A549 treated with Mapracorat at 1 μM for 4 hours (cell line): ENCODE results near the gene POR. TPM values are rescaled to one million over a fixed set of nuclear protein-coding genes. Genes with fewer than 3 reads are reported as not detected.

Source experiments
- total RNA-seq: library from RNA; stranded (reverse); fragments of 200-300 nt; extraction: Qiagen RNA extraction; gene quantifications from 5 replicates; pipeline ENCODE4 v1.2.3, GENCODE V29; 2022

Gene POR
- total RNA-seq: 112 to 177 TPM (median 175 TPM) in 5 replicates

DNA sequence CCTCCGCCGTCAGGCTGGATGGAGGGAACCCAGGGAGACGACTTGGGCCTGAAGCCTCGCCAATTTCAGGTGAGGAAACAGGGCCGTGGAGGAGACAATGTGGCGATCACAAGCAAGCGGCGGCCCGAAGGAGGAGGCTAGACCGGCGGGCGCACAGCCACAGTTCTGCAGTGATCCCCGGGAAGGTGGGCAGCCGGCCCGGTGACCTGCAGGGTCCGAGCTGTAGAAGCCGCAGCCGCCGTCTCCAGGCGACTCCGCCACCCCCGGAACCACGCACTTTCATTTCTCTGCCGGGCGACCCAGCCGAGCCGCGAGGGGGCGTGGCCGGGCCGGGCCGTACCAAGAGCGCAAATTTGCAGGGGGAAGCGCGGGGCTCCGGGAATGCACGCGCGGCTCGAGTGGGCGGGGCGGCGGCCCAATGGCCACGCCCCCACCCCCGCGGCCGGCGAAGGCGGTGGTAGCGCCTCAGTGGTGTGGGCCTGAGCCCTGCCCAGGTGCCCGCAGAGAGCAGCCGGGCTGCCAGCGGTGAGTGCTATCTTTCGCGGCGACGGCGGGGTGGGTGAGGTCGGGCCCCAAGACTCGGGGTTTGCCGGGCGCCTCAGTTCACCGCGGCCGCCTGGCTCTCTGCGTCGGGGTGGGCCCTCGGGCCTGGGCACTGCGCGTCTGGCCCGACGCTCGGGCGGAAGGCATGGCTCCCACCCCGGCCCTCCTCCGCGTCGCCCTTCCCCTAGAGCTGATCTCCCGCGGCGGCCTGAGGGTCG is at the start of gene POR:
POR (plus strand) TSS at position 501 of the 761 bp plus-strand sequence. CDS start 38,847 bp downstream, outside the sequence.

DNA sequence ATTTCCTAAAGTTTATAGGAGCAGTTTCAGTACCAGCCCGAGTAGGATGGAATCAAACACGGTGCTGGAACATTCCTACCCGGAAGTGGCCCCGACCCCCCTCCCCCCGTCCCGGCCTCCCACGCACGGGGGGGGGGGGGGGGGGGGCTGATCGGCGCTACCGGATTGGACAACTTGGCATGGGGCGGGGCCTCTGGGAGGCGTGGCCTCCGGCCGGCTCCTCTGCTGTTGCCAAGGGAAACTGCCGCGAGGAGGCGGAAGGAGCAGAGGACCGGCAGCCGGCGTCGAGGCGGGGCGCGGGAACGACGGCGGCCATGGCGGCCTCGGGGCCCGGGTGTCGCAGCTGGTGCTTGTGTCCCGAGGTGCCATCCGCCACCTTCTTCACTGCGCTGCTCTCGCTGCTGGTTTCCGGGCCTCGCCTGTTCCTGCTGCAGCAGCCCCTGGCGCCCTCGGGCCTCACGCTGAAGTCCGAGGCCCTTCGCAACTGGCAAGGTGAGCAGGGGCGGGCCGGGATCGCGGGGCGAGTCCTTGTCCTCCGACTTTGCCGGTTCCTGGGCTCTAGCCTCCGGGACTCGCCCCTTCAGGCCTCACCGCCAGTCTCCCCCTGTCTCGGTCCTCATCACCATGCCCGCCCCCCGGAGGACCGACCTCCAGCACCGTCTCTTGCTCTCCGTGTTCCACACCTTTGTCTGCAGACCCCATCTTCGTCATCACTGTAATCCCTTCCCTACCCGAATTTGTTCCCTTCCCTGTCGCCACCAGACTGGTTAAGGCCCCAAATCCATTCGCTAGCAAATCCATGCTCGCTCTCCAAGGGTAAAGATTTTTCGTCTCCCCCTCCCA is 36.0 kb upstream of the POR start, which contains the start of gene RHBDD2:
RHBDD2 (plus strand) TSS at position 266 of the 843 bp plus-strand sequence; CDS start at position 315, 49 bp downstream.

GRCh38 chr7:75994388-75995051 is 79.6 kb downstream of the POR start, which contains the start of gene TMEM120A:
TSS of gene TMEM120A (minus strand) at chr7:75994595. CDS start at chr7:75994570, 25 bp downstream.

Other genes starting within 250 kb of the POR start
- 17.3 to 26.6 TPM (median 24.5 TPM) in 5 replicates for gene HIP1, start 176.2 kb upstream of the POR start, total RNA-seq
- 8.5 to 9.9 TPM (median 9.6 TPM) in 5 replicates for gene CCL26, start 142.9 kb upstream of the POR start, total RNA-seq
- not detected in 5 replicates for gene CCL24, start 101.3 kb upstream of the POR start, total RNA-seq
- 80.2 to 97.0 TPM (median 91.0 TPM) in 5 replicates for gene RHBDD2, start 36.1 kb upstream of the POR start, total RNA-seq
- 37.6 to 47.3 TPM (median 42.0 TPM) in 5 replicates for gene TMEM120A, start 79.4 kb downstream of the POR start, total RNA-seq
- gene STYXL1, start 132.8 kb downstream of the POR start, total RNA-seq: 38.0 to 45.4 TPM (median 41.2 TPM) in 5 replicates
- gene MDH2, start 133.0 kb downstream of the POR start, total RNA-seq: 347 to 410 TPM (median 393 TPM) in 5 replicates